PC-9 (cell line): ENCODE data around the gene PHYKPL. TPM values are rescaled to one million over a fixed set of nuclear protein-coding genes. Genes with fewer than 3 reads are reported as not detected.

Experiments used
- BruUV-seq: library from RNA; stranded (reverse); fragments of 400-500 nt; replicated peaks from 2 replicates; lab custom pipeline; 2021; lab: Mats Ljungman, UMichigan
- CTCF ChIA-PET: fragments of 300-600 bp; sonication (Branson Sonifier 250); formaldehyde crosslinking; loops from one replicate; lab custom pipeline; 2022; ENCODE audit warnings: antibody characterized with exemption; lab: Charles Lee
- POLR2A ChIA-PET: fragments of 300-600 bp; sonication (Branson Sonifier 250); formaldehyde crosslinking; loops from one replicate; lab custom pipeline; 2022; ENCODE audit warnings: antibody characterized with exemption; ENCODE audit not compliant: unreplicated experiment; lab: Charles Lee
- DNase-seq, 2 experiments: peaks; one replicate each; pipeline versions ENCODE4 v3.0.0 to v3.0.0-alpha.2; 2015 to 2022; ENCODE audit warnings: mixed read lengths in 1 of 2
- H2AFZ ChIP-seq: fragments of 200-600 bp; sonication (generic); 2 replicates; pipeline ENCODE4 v1.8.1; 2017; ENCODE audit warnings: antibody characterized with exemption
- H3F3A ChIP-seq: fragments of 200-600 bp; sonication (generic); 2 replicates; pipeline ENCODE4 v1.8.1; 2017; ENCODE audit warnings: antibody characterized with exemption, mild to moderate bottlenecking, low read depth; ENCODE audit not compliant: insufficient read depth
- H3K27ac ChIP-seq: fragments of 200-600 bp; sonication (generic); 2 replicates; pipeline ENCODE4 v1.6.1; 2016; ENCODE audit warnings: mixed run types
- H3K27me3 ChIP-seq: fragments of 200-600 bp; sonication (generic); 2 replicates; pipeline ENCODE4 v1.6.1; 2016; ENCODE audit warnings: low read depth, mixed run types; ENCODE audit not compliant: insufficient read depth
- H3K36me3 ChIP-seq: fragments of 200-600 bp; sonication (generic); 2 replicates; pipeline ENCODE4 v1.6.1; 2016; ENCODE audit warnings: low read depth, mixed run types
- H3K4me1 ChIP-seq: fragments of 200-600 bp; sonication (generic); replicated peaks from 2 replicates; pipeline ENCODE4 v1.6.1; 2016; ENCODE audit warnings: mixed run types; ENCODE audit not compliant: insufficient read depth
- H3K4me2 ChIP-seq: fragments of 200-600 bp; sonication (generic); 2 replicates; pipeline ENCODE4 v1.6.1; 2017; ENCODE audit warnings: mixed run types
- H3K4me3 ChIP-seq: fragments of 200-600 bp; sonication (generic); 2 replicates; pipeline ENCODE4 v1.6.1; 2016; ENCODE audit warnings: mixed run types
- H3K79me2 ChIP-seq: fragments of 200-600 bp; sonication (generic); 2 replicates; pipeline ENCODE4 v1.6.1; 2017; ENCODE audit warnings: low read depth, mixed run types
- H3K9me2 ChIP-seq: fragments of 200-600 bp; sonication (generic); 2 replicates; pipeline ENCODE4 v1.8.1; 2017; ENCODE audit warnings: mild to moderate bottlenecking; ENCODE audit not compliant: insufficient read depth
- H3K9me3 ChIP-seq: fragments of 200-600 bp; sonication (generic); 2 replicates; pipeline ENCODE4 v1.8.1; 2016; ENCODE audit warnings: low read depth; ENCODE audit not compliant: insufficient read depth
- H4K20me1 ChIP-seq: fragments of 200-600 bp; sonication (generic); 2 replicates; pipeline ENCODE4 v1.8.1; 2017; ENCODE audit not compliant: insufficient read depth
- EZH2 ChIP-seq: fragments of 200-600 bp; sonication (generic); IDR thresholded peaks from 2 replicates; pipeline ENCODE4 v1.8.0; 2017; ENCODE audit warnings: antibody characterized with exemption, low read depth
- intact Hi-C: fragments of 100-400 bp; cut with micrococcal nuclease; formaldehyde crosslinking; loops from one replicate; pipeline ENCODE4 v1.10.0; 2022; ENCODE audit not compliant: unreplicated experiment
- total RNA-seq: library from RNA; stranded (reverse); gene quantifications from 2 replicates; pipeline ENCODE4 v1.2.3, GENCODE V29; 2021
- TF ChIP-seq, protein P1 (sequence below): fragments of 200-600 bp; sonication (generic); conservative IDR thresholded peaks from 2 replicates; pipeline ENCODE4 v1.6.1; 2017; ENCODE audit warnings: mixed run types, antibody characterized with exemption, mild to moderate bottlenecking, moderate library complexity

The PHYKPL gene
- total RNA-seq, 1 experiment from 2014 or later = 73.7 TPM

- no peak overlapping the region for H3K27ac ChIP-seq
Measured at GRCh38 chr5:178221282-178221681, 11.3 kb downstream of the PHYKPL start.

DNA sequence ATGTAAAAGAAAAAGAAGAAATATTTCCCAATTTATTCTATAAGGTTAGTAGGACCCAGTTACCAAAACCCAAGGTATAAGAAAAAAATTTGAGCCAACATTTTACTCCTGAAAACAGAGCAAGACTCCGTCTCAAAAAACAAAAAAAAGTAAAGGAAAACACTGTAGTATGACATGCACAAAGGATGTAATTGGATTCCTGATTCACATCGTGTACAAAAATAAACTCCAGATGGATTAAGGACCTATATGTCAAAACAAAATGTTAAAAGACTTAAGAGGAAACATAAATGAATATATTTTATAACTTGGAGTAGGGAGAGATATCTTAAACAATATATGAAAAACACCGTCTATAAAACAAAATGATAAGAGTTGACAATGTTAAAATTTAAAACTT, 13.8 kb downstream of the PHYKPL start:
- no peak for DNase-seq

More at GRCh38 chr5:178221282-178221681, 11.3 kb downstream of the PHYKPL start:
- Histone ChIP-seq H3F3A (peaks cover 38% of the 10 kb centered on the region), H3K4me1 (no peaks in the 10 kb centered on the region), H3K9me3 (no peaks in the 10 kb centered on the region), H3K79me2 (no peaks in the 10 kb centered on the region), H3K4me3 (no peak overlapping the region), H3K36me3 (peaks cover 5% of the 10 kb centered on the region), H3K27me3 (no peaks in the 10 kb centered on the region), H2AFZ (no peak overlapping the region), H4K20me1 (peaks cover 18% of the 10 kb centered on the region), H3K4me2 (no peak overlapping the region), H3K9me2 (no peaks in the 10 kb centered on the region)
- BruUV-seq = no TSS peak
- TF ChIP-seq, protein P1, sequence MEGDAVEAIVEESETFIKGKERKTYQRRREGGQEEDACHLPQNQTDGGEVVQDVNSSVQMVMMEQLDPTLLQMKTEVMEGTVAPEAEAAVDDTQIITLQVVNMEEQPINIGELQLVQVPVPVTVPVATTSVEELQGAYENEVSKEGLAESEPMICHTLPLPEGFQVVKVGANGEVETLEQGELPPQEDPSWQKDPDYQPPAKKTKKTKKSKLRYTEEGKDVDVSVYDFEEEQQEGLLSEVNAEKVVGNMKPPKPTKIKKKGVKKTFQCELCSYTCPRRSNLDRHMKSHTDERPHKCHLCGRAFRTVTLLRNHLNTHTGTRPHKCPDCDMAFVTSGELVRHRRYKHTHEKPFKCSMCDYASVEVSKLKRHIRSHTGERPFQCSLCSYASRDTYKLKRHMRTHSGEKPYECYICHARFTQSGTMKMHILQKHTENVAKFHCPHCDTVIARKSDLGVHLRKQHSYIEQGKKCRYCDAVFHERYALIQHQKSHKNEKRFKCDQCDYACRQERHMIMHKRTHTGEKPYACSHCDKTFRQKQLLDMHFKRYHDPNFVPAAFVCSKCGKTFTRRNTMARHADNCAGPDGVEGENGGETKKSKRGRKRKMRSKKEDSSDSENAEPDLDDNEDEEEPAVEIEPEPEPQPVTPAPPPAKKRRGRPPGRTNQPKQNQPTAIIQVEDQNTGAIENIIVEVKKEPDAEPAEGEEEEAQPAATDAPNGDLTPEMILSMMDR = no peak
- TF ChIP-seq EZH2 = no peak
- POLR2A ChIA-PET = no interaction called here
- CTCF ChIA-PET = no interaction called here
- DNase-seq = no peak
- intact Hi-C loops = no loop called here

GRCh38 chr5:178218237-178218776, 14.3 kb downstream of the PHYKPL start:
- Histone ChIP-seq H3K4me3 (no peak overlapping the region), H3K36me3 (peaks cover 5% of the 10 kb centered on the region; the same call in 1 of the 2 replicates), H2AFZ (no peak overlapping the region), H3K27ac (no peak overlapping the region), H3K9me3 (no peaks in the 10 kb centered on the region), H4K20me1 (peaks cover 34% of the 10 kb centered on the region), H3K4me1 (no peaks in the 10 kb centered on the region), H3K9me2 (no peaks in the 10 kb centered on the region), H3K79me2 (no peaks in the 10 kb centered on the region), H3F3A (peaks cover 62% of the 10 kb centered on the region), H3K27me3 (no peaks in the 10 kb centered on the region), H3K4me2 (no peak overlapping the region)
- POLR2A ChIA-PET = no interaction called here
- intact Hi-C loops = no loop called here
- no peak for DNase-seq
- CTCF ChIA-PET = no interaction called here
- TF ChIP-seq, protein P1 = no peak
- TF ChIP-seq EZH2 = no peak
- BruUV-seq = no TSS peak

More for the DNA sequence above, 13.8 kb downstream of the PHYKPL start:
- H3K27me3 ChIP-seq = no peaks in the 10 kb centered on the region
- H3K4me2 ChIP-seq = no peak overlapping the region
- no peaks in the 10 kb centered on the region for H3K79me2 ChIP-seq
- H3K36me3 ChIP-seq = peaks cover 5% of the 10 kb centered on the region; the same call in 1 of the 2 replicates
- H4K20me1 ChIP-seq = peaks cover 32% of the 10 kb centered on the region
- intact Hi-C loops = no loop called here
- ChIA-PET CTCF (no interaction called here), POLR2A (no interaction called here)
- BruUV-seq = no TSS peak
- no peaks in the 10 kb centered on the region for H3K9me3 ChIP-seq
- H3K9me2 ChIP-seq = no peaks in the 10 kb centered on the region
- no peak overlapping the region for H3K27ac ChIP-seq
- peaks cover 57% of the 10 kb centered on the region for H3F3A ChIP-seq
- no peak for TF ChIP-seq EZH2
- TF ChIP-seq, protein P1 = no peak
- H3K4me3 ChIP-seq = no peak overlapping the region
- H3K4me1 ChIP-seq = no peaks in the 10 kb centered on the region
- no peak overlapping the region for H2AFZ ChIP-seq
